Osteoblast (primary cell): ENCODE results near the gene F10. TPM values are rescaled to one million over a fixed set of nuclear protein-coding genes. Genes with fewer than 3 reads are reported as not detected.

Source experiments
- DNase-seq: peaks from one replicate; pipeline ENCODE4 v3.0.0; 2011; ENCODE audit warnings: low spot score, mixed read lengths; ENCODE audit not compliant: insufficient read length; ENCODE audit errors: missing footprints
- H2AFZ ChIP-seq: 2 replicates; pipeline ENCODE4 v1.6.0; 2011; ENCODE audit warnings: mild to moderate bottlenecking, low read length
- H3K27ac ChIP-seq: 2 replicates; pipeline ENCODE4 v1.5.1; 2011; ENCODE audit warnings: mild to moderate bottlenecking, low read depth, low read length, moderate library complexity
- H3K27me3 ChIP-seq: 2 replicates; pipeline ENCODE4 v1.6.0; 2012; ENCODE audit warnings: mild to moderate bottlenecking, control low read depth, inconsistent platforms, low read length, moderate library complexity; ENCODE audit not compliant: insufficient read depth
- H3K36me3 ChIP-seq: 2 replicates; pipeline ENCODE4 v1.5.1; 2011; ENCODE audit warnings: mild to moderate bottlenecking, low read length, control low read depth, moderate library complexity; ENCODE audit not compliant: insufficient read depth
- H3K4me1 ChIP-seq: 2 replicates; pipeline ENCODE4 v1.5.1; 2011; ENCODE audit warnings: mild to moderate bottlenecking, low read length, control low read depth, moderate library complexity; ENCODE audit not compliant: insufficient read depth
- H3K4me2 ChIP-seq: 2 replicates; pipeline ENCODE4 v1.6.0; 2011; ENCODE audit warnings: mild to moderate bottlenecking, low read length; ENCODE audit not compliant: insufficient read depth
- H3K4me3 ChIP-seq: fragments of 200-600 bp; sonication (generic); 3 replicates; pipeline ENCODE4 v1.5.1; 2012; ENCODE audit warnings: mild to moderate bottlenecking, low read length, inconsistent platforms; ENCODE audit not compliant: insufficient read depth
- H3K79me2 ChIP-seq: 2 replicates; pipeline ENCODE4 v1.6.0; 2012; ENCODE audit warnings: mild to moderate bottlenecking, low read length, control low read depth, inconsistent platforms; ENCODE audit not compliant: insufficient read depth
- H3K9me3 ChIP-seq: 2 replicates; pipeline ENCODE4 v1.5.1; 2011; ENCODE audit warnings: low read depth, low read length, control low read depth
- H4K20me1 ChIP-seq: 2 replicates; pipeline ENCODE4 v1.6.0; 2012; ENCODE audit warnings: mild to moderate bottlenecking, low read length, control low read depth; ENCODE audit not compliant: insufficient read depth
- CTCF ChIP-seq: IDR thresholded peaks from 2 replicates; pipeline ENCODE4 v1.5.1; 2011; ENCODE audit warnings: mild to moderate bottlenecking, low read depth, low read length, moderate library complexity; ENCODE audit errors: extremely low read depth
- total RNA-seq: library from RNA; depleted of rRNA; stranded (reverse); fragments of >200 nt; gene quantifications from 2 replicates; pipeline ENCODE4 v1.2.3, GENCODE V29; 2012

The F10 gene
- total RNA-seq, 1 donor = not detected

GRCh38 chr13:113090415-113090770, 32.2 kb upstream of the F10 start:
- no peaks in the 10 kb centered on the region for H3K4me1 ChIP-seq
- no peak overlapping the region for H3K4me3 ChIP-seq
- no peak overlapping the region for H2AFZ ChIP-seq
- H3K79me2 ChIP-seq = no peaks in the 10 kb centered on the region
- no peaks in the 10 kb centered on the region for H3K27me3 ChIP-seq
- H3K27ac ChIP-seq = no peak overlapping the region
- TF ChIP-seq CTCF = no peak
- H3K36me3 ChIP-seq = no peaks in the 10 kb centered on the region
- H3K9me3 ChIP-seq = no peaks in the 10 kb centered on the region
- no peak overlapping the region for H3K4me2 ChIP-seq
- no peaks in the 10 kb centered on the region for H4K20me1 ChIP-seq
- DNase-seq = no peak

- Histone ChIP-seq H3K36me3 (no peaks in the 10 kb centered on the region), H3K27ac (no peak overlapping the region), H3K4me3 (no peak overlapping the region), H4K20me1 (no peaks in the 10 kb centered on the region), H3K9me3 (no peaks in the 10 kb centered on the region), H2AFZ (no peak overlapping the region), H3K4me2 (no peak overlapping the region), H3K79me2 (no peaks in the 10 kb centered on the region), H3K27me3 (no peaks in the 10 kb centered on the region), H3K4me1 (no peaks in the 10 kb centered on the region)
- DNase-seq = no peak
- TF ChIP-seq CTCF = no peak
Observed at GRCh38 chr13:113090806-113091205, 31.8 kb upstream of the F10 start.

- Histone ChIP-seq H3K36me3 (no peaks in the 10 kb centered on the region), H4K20me1 (no peaks in the 10 kb centered on the region), H3K27ac (no peak overlapping the region), H3K4me2 (no peak overlapping the region), H3K79me2 (no peaks in the 10 kb centered on the region), H3K27me3 (no peaks in the 10 kb centered on the region), H2AFZ (no peak overlapping the region), H3K9me3 (no peaks in the 10 kb centered on the region), H3K4me3 (no peak overlapping the region), H3K4me1 (no peaks in the 10 kb centered on the region)
- DNase-seq = no peak
- TF ChIP-seq CTCF = no peak
Observed at GRCh38 chr13:113091211-113091771, 31.3 kb upstream of the F10 start.

GRCh38 chr13:113091891-113092775, 30.5 kb upstream of the F10 start:
- no peak for TF ChIP-seq CTCF
- H3K79me2 ChIP-seq = no peaks in the 10 kb centered on the region
- H2AFZ ChIP-seq = no peak overlapping the region
- no peak for DNase-seq
- no peaks in the 10 kb centered on the region for H3K27me3 ChIP-seq
- H4K20me1 ChIP-seq = no peaks in the 10 kb centered on the region
- no peaks in the 10 kb centered on the region for H3K4me1 ChIP-seq
- H3K4me2 ChIP-seq = no peak overlapping the region
- no peak overlapping the region for H3K4me3 ChIP-seq
- no peaks in the 10 kb centered on the region for H3K9me3 ChIP-seq
- no peaks in the 10 kb centered on the region for H3K36me3 ChIP-seq
- H3K27ac ChIP-seq = no peak overlapping the region
